NCI-H2227 (cell line): ENCODE measurements around the gene BARX1.
A peak's percentile ranks its signal among the peaks of the same experiment; 100 is the strongest.
"Not testable (repeated sequence)": the region's sequence is repeated elsewhere in the genome, so short reads cannot be mapped to it uniquely, and the experiment has no call there.

Source experiments
- DNase-seq: peaks from one replicate; lab custom pipeline; 2025; ENCODE audit not compliant: unreplicated experiment; lab: John Stamatoyannopoulos, UW

BARX1 gene

DNA sequence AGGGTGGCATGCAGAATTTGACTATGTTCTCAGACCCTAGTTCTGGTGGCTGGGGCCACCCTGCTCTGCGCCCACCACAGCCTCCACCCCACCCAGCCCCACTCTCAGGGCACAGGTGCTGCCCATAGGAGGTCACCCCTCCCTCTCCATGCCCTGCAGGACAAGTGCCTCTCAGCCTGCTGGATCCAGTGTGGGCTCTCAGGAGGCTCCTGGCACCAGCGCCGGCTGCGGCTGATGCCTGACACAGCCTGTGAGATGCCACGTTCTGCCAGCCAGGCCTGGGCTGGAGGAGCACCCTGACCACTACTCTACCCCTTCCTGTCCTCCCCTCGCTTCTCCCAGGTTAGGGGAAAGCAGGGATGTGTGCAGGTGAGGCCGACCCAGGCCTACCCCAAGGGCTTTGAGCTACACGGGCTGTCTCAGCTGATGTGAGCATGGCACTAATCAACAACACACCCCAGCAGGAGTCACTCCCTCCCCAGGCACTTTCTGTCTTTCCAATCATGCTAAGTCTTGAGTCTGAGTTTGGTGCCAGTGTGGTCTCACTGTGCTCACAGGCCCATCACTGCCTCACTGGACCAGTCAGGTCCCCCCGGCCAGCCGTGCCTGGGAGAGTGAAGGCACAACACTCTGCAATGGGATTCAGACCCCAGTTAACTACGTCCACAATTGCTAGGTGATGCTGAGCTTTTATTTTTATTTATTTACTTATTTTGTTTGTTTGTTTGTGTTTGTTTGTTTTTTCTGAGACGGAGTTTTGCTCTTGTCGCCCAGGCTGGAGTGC lies 12.1 kb upstream of the BARX1 start:
- no peak for DNase-seq

DNA sequence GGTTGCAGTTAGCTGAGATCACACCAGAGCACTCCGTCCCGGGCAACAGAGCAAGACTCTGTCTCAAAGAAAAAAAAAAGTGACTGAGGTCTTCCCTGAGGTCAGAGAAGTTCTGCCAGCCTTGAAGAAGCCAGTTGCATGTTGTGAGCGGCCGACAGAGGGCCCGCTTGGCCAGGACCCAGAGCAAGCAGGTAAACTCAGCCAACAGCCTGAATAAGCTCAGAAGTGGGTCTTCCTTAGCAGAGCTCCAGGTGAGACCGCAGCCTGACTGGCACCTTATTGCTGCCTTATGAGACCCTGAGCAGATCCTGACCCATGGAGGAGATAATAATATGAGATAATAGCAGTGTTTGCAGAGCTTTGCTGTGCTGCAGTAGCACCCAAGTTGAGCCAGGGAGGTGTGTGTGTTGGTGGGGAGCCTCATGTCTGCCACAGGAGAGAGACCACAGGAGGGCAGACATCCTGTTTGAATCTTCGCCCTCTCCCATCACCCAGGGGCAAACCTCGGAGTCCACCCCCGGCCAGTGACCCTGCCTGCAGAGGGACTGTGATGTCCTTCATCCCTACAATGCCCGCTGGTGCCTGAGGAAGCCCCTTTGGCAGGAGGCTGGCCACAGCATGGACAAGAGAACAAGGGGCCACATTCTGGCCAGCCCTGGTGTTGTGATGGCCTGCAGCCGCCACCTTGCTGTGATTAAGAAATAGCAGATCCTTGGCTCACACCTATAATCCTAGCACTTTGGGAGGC lies 10.8 kb upstream of the BARX1 start:
- no peak for DNase-seq

DNA sequence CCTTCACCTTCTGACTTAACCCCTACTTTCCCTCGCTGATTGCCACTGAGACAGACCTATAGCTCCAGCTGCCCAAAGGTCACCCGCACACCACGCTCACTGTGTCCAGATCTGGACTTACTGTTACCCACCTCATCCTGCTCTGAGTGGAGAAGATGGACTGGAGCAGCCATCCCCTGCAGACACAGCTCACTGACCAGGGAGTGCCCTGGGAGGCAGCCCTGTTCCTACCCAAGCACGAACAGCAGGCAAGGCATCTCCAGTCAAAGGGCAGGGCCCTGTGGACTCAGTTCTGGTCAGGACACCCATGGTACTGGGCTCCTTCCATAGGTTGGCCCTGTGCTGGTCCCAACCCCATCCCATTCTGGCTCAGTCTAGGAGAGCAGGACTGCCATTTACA lies 9.5 kb upstream of the BARX1 start:
- DNase-seq: no peak

DNA sequence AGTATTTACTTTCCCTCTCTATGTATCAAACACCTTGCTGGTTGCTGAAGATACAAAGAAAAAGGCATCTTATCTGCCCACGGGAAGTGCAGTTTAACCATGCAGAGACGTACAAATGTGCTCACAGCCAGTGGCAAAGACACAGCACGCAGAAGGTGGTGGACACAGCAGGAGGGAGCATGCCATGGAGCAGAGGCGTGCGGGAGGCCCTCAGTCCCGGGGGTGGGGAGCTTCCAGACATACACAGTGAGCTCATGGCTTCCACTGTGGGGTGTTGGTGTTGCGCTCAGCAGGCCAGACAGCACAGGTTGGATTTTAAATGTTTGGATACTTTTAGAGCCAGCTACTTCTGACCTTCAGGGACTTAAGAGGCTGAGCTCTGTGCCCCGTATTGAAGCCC lies 8.8 kb upstream of the BARX1 start:
- DNase-seq: no peak

DNA sequence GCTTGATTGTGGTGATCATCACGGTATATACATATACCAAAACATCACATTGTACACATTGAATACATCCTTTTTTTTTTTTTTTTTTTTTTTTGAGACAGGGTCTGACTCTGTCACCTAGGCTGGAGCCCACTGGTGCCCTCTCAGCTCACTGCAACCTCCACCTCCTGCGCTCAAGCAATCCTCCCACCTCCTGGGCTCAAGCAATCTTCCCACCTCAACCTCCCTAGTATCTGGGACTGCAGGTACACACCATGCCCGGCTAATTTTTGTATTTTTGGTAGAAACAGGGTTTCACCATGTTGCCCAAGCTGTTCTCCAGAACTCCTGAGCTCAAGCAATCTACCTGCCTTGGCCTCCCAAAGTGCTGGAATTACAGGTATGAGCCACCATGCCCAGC lies 8.3 kb upstream of the BARX1 start:
- DNase-seq: not testable (repeated sequence)

DNA sequence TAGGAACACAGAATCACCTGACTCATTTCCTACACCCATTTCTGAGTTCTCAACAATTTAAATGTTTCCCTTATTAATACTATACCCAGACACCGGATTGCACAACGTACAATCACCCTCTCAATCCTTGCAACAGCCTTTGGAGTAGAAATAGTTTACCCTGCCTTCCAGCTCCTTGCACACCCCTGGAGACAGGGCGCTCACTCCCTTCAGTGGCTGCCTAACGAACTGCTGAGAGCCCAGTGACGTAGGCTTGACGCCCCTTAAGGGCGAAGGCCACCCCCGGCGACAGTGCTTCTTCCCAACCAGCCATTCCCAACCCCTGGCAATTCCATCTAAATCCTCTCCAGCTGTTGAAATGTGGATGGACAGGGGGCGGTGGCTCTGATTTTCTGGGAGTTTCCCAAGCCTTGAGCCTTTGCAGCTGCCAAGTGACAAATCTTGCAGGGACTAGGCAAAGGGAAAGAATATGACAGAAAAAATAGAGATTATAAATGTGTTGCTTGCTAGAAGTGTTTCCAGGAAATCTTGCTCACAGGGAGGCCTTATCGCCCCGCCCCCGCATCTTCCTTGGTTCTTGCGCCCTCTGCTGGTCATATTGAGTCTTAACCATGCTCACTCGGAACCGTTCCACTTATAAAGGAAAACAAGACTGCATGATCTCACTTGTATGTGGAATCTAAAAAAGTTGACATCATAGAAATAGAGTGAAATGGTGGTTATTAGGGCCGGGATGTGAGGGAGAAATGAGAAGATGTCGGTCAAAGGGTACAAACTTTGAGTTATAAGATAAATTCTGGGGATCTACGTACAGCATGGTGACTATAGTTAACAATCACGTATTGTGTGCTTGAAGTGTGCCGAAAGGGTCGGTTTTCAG lies 7.6 kb upstream of the BARX1 start:
- peak; percentile 83 for DNase-seq

DNA sequence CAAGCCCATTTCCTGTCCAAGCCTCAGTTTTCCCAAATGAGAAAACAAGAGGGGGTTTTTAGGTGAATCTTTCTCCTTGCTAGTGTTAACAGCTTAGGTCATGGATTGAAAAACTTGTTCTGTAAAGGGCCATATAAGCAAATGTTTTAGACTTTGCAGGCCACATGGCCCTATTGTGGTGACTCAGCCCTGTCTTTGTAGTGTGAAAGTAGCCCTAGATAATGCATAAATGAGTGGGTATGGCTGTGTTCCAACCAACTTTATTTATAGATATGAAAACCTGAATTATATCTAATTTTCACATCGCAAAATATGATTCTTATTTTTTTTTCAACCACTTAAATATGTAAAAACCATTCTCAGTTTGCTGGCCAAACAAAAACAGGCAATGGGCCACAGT lies 6.9 kb upstream of the BARX1 start:
- DNase-seq: no peak

DNA sequence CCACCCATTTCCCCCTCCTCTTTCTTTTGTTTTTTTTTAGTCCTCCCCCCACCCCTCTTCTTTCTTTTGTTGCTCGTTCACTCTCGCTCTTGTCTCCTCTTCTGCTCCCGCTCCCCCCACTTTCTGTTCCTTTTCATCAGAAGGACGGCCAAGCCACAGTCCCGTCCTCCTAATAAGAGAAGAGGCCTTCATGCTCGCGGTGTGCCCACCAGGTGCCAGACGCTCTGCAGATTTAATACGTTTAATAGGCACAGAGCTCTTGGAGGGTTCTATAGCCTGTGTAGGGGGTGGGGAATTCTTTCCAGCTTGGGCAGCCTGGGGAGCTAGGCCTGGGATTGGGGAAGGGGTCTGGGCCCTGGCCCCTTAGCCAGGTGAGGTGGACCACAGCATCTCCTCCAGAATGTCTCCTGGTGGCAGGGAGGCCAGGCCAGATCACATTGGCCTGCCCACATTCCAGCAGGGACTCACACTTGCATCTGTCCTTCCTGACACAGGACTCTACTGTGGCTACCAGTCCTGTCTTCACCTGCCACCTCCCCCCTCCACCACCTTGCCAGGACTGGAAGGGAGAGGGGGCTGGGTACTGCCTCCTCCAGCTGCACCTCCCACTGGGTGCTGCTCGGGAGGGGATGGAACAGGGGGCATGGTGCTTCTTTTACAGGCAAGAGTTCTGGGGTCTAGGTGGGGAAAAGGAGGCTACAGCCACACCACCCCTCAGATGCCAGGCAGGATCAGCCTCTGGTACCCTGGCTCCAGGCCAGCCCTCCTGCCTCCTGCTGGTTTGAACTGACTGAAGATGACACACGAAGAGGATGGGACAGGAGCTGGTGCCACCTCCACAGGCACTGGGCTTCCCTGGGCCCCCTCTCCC lies 6.1 kb upstream of the BARX1 start:
- no peak for DNase-seq

DNA sequence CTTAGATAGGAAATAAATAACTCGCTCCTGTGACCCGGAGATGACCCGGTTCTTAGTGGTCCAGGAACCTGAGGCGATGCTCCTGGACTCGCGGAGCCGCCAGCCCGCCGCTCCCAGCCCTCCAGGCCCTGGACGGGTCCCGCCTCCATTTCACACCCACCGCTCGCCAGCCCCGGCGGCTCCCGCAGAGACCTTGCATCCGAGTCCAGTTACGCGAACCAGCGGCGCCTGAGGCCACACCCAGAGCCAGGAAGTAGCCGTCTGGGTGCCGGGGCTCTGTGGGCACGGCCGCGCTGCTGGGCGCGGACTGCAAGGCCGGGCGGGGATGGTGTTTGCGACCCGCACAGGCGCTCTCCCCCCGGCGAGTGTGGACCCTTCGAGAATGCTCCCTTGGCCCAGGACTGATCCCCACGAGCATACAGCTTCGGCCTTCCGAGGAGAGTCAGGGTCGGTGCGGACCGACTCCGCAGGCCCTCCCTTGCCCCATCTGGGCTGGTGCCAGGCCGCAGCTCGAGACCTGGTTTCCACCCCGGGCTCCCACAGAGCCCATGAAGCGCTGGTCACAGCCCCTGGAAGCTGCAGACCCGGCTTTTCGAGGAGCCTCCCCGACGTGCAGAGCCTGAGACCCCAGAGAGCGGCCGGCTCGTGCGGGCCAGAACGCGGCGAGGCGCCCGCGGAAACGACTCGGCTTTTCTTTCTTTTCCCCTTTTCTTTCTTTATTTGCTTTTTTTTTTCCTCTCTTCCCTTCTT lies 5.2 kb upstream of the BARX1 start:
- DNase-seq: no peak

DNA sequence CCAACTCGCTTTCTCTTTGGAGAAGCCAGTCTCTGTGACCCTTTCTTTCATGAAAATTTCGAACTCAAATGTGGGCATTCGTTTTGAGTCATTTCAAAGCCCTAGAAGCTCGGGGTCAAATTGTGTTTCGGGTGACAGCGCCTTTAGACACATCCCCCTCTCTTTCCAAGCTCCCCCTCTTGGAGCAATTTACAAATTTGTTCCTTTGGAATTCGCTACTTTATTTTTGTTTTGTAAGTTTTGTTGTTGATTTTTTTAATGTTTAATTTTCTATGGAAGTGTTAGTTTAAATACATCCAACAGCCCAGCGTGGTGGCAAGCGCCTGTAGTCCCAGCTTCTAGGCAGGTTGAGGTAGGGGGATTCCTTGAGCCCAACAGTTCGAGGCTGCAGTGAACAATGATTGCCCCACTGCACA lies 4.6 kb upstream of the BARX1 start:
- no peak for DNase-seq

DNA sequence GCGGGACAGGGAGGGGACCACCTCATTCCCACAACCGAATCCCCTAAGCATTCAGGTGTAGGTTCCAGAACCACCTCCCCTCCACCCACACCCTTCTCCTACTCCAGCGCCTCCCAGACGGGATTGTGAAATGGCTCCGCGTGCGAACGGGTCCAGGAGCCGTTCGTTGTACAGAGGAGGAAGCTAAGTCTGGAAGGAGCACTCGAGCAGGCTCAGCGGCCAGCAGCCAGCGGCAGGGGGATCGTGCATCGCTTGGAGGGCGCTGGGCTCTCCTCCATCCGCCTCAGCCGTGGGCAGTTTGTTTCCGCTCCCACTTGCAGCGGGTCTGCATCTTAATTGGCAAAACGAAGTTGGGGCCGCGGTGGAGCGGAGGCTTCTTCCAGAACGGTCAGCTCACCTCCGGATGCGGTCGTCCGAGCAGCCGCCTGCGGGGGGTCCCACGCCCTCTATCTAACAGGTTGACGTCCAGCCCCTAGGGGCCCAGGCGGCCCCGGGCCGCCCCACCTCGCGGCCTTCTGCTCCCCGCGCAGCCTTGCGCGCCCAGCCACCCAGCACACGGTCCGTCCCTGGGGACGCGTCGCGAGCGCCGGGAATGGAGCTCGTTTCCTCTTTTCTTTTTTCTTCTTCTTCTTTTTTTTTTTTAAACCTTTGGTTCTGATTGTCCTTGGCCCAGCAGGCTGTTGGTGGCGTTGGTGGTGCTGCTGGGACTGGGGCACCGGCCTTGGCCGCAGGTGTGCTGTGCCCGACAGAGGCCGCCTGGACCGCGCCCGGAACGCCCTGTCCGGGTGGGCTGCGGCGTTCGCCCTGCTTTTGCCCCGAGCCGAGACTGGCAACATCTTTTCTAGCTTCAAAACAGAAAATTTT lies 3.9 kb upstream of the BARX1 start:
- no peak for DNase-seq

DNA sequence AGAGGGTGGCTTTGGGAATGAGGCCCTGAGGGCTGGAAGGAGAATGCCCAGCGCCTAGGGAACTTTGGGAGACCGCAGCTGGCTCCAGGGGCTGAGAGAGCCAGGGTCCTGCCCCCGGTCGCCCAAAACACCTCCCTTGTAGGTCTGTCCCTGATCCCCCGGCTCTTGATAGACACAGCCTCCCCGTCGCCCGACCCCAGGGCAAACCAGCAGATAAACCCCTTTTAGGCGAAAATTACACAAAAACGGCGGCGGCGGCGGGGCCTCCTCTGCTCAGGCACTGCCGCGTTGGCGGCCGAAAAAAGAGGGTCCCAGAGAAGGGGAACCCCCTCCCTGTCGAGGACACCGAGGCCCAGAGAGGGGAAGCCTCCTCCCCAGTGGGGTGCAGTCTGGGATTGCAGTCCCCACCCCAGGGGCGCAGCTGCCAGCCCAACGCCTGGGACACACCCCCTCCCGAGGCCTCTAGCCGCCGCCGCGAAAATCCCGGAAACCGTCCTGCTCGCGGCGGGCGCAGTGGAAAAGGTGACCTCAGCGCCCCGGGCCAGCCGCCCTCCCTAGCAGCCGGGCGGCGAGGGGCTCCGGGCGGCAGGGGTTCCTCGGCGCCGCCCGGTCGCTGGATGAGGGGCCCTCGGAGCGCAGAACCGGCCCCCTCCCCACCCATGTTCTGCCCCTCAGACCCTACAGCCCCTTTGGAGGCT lies 3.1 kb upstream of the BARX1 start:
- no peak for DNase-seq

DNA sequence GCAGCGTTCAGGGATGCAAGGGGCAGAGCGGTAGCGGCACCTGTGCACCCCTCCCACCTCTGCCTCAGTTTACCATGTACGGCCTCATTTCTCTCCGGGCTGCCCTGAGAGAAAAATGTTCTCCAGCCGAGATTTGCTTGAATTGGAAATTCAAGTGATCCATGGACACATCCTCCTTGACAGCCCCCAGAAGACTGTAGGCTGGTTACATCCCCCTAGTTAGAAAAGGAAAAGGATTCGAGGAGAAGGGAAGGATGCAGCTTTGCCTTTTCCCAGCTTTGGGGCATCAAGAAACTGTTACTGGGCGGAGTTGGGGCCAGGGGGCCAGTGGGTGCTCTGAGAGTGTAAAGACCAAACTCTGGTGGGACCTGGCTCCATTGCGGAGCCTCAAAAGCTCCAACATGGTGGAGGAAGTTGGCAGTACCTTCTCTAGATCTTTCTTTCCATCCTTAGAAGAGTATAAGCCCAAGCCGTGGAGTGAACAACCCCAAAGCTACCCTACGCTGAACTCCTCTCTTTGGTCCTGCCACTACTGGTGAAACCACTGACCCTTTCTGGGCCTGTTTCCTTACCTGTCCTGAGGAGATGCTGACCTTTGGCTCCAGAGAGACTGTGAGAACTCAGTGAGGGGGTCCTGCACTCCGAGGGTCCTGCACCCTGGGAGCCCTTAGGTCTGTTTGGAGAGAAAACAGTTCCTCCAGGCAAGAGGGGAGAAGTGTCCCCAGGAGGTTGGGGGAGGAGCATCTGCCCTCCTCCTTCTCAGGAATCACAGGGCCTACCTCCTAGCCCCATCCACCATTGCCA lies 1.0 kb upstream of the BARX1 start:
- DNase-seq: no peak

DNA sequence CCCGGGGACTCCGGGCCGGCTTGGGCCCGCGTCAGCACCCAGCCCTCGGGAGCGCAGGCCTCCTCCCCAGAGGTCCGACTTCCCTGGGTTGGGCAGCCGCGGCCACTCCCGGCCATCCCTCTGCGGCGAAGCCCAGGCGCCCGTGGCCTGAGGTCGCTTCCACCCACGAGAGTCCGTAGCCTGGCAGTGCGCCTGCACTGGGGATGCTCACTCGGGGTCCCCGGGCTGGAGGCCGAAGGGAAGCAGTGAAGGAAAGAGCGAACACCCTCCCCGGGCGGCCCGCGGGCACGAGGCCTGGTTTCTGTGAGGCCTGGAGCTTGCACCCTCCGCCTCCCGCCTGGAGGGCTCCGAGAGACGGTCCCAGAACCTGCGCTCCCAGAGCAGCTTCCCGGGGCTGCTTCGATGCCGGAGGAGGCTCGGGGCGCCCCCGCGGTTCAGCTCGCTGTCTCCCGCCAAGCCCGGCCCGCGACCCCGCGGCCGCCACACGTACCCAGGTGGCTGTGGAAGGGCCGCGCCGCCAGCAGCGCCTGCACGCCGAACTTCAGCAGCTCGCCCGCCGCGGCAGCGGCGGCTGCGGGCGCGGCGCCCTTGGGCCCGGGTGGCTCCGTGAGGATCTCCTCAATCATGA lies 607 bp downstream of the BARX1 start:
- peak; percentile 60 for DNase-seq

DNA sequence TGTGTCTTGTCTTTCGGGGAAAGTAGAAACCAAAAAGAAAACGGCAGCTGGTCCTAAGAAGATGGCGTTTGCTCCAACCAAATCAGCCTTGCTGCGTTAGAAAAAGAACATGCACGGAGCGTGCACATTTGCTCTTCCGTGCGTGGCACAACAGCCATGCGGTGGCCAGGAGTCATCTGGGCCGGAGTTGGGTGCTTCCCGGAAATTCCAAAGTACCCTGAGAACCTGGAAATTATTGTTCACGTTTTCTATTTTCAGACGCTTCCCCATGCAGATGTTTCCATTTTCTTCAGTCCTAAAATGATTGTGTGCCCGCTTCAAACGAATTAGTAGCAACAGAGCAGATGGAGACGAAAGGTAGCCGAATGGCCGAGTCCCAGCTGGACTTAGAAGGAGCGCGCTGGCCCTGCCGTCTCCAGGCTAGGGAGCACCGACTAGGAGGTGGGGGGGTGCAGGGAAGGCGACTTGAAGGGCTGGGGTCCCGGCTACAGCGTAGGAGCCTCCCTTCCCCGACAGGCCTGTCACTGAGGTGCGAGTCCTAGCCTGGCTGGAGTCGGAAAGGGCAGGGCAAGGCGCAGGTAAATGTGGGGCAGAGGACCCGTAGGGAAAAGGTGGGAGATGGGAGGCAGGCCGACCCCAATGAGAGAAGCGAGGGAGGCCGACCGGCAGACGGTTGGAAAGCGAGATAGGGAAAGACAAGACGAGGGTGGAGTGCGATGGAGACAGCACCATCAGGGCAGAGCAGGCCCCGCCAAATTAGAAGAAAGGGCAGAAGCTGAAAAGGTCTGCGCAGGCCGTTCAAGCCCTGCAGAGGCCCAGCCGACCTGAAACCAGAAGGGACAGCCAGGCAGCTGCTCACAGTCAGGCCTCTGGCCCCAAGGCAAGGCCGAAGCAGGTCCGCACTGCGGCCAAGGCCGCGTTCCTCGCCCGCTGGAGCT lies 1.4 kb downstream of the BARX1 start:
- no peak for DNase-seq
